Inflammatory macrophage treated with lipopolysaccharide for 4 hours (primary cell): Measurements from ENCODE around the gene ARL14.
A peak's percentile ranks its signal among the peaks of the same experiment; 100 is the strongest.

Source experiments
- DNase-seq: peaks from one replicate; pipeline ENCODE4 v3.0.0-alpha.2; 2020

Gene ARL14

GRCh38 chr3:160676547-160677303 is at the start of gene ARL14:
Gene ARL14 (plus strand): TSS chr3:160677160. CDS start chr3:160677347, 187 bp downstream.
- DNase-seq = no peak

DNA sequence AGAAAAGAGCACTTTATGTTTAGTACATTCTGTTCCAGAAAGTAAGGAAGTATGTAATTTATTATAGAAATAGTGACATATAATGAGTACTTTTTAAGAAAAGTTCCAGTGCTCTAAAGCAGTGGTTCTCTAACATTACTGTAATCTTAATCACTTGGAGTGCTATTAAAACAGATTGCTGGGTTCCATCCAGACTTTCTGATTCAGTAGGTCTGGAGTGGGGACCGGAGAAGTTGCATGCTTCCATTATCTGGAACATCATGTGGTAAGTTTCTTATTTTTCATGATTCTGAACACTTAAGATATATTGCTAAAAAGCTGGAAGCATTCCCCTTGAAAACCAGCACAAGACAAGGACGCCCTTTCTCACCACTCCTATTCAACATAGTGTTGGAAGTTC is 47.5 kb upstream of the ARL14 start:
- DNase-seq = no peak

- no peak for DNase-seq
Measured at GRCh38 chr3:160633361-160634083, 43.4 kb upstream of the ARL14 start.

DNA sequence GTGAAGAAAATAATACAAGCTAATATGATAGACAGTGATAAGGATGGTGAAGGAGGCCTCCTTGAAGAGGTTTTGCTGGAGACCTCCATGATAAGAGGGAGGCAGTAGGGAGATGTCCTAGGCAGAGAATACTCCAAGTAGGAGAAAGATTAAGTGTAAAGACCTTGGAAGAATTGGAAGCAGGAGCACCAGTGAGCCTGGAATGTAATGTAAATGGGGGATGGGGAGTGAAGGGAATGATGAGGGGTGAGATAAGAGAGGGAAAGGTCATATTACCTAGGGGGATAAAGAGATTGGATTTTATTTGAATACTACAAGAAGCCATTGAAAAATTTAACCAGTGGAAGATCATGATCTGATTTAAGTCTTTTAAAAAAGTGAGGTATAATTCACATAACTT is 41.7 kb upstream of the ARL14 start:
- DNase-seq = no peak

GRCh38 chr3:160637086-160637485 is 39.9 kb upstream of the ARL14 start:
- DNase-seq = no peak

- no peak for DNase-seq
Measured at GRCh38 chr3:160638184-160638583, 38.8 kb upstream of the ARL14 start.

- no peak for DNase-seq
Measured at GRCh38 chr3:160641665-160642309, 35.2 kb upstream of the ARL14 start.

DNA sequence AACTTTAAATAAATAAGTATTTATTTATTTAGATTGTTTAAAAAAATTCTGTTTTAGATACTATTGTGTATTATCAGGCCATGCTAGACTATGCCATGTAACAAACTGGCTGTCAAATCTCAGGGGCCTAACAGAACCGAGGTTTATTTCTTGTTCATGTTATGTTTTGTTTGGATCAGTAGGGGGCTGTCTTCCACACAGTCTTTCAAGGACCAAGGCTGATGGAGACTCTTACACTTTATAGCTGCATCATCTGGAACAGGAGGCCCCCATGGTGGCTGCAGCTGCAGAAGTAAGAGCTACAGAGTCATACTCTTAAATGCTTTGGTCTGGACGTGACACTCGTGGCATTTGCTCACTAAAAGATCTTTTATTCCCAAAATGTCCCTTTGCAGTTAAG is 33.0 kb upstream of the ARL14 start:
- DNase-seq = no peak

- no peak for DNase-seq
Measured at GRCh38 chr3:160644491-160644890, 32.5 kb upstream of the ARL14 start.

DNA sequence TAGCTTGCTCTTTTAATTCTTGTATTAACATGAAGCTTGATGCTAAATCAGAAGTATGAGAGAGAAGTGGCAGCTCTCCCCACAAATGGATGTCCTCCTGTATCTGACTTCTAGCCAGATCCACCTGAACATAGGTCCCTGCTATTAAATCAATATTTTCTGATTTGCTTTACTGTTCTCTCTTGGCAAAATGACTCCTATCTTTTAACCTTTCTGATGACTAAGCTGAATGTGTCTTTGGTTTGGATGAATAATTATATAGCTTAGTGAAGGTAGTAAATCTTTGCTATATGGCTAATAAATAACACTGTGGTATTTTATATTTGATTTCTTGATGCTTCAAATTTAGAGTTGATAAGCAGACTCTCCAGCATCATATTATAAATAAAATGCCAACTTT is 28.3 kb upstream of the ARL14 start:
- no peak for DNase-seq

GRCh38 chr3:160649596-160649995 is 27.4 kb upstream of the ARL14 start:
- no peak for DNase-seq

GRCh38 chr3:160653512-160653911 is 23.4 kb upstream of the ARL14 start:
- no peak for DNase-seq

- DNase-seq = no peak
Measured at GRCh38 chr3:160660902-160661301, 16.1 kb upstream of the ARL14 start.

- no peak for DNase-seq
Measured at GRCh38 chr3:160661660-160662059, 15.3 kb upstream of the ARL14 start.

- no peak for DNase-seq
Measured at GRCh38 chr3:160665231-160665630, 11.7 kb upstream of the ARL14 start.

DNA sequence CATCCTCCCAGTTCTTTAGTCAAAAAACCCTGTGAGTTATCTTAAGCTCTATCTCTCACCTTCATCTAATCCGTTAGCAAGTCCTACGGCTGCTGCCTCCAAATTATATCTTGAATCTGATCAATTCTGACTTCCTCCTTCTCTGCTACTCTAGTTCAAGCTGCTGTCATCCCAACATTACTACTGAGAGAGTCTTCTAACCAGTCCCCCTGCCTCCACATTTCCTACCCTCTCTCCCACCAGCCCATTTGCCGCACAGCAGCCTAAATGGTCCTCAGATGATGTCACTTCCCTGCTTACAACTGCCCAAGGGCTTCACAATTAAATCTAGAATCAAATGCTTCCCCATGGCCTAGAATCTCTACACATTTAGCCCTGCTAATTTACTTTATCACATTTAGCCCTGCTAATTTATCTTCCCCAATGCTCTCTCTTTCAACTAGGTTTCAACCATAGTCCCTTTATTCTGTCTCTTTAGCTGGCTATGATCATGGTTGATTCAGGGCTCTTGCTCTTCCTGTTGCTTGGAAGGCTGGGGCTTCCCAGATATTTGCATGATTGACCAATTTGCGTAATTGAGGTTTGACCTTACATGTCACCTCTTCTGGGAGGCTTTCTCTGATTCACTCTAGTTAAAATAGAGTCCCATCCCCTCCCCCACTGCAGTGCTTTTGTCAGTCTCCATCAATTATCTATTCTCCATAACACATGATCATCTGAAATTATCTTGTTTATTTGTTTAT is 11.0 kb upstream of the ARL14 start:
- DNase-seq = peak; percentile 66

GRCh38 chr3:160667452-160667851 is 9.5 kb upstream of the ARL14 start:
- DNase-seq = no peak

DNA sequence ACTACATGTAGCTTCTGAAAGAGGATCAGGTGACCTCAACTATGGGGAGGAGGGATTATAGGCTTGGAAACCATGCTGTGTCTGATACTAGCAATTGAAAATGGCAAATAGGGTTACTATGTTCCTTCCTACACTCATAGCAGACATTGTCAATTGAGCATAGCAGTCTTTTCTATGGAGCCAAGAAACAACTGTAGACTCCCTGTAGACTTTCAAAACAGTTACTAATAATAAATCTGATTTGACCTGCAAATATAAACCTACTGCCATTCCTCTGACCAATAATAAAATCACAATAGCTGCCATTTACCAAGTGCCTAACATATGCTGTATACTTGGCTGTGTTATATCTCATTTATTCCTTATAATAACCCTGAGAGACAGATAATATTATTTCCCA is 8.5 kb upstream of the ARL14 start:
- DNase-seq = no peak

- no peak for DNase-seq
Measured at GRCh38 chr3:160671231-160671630, 5.7 kb upstream of the ARL14 start.

GRCh38 chr3:160671995-160672394 is 5.0 kb upstream of the ARL14 start:
- no peak for DNase-seq

DNA sequence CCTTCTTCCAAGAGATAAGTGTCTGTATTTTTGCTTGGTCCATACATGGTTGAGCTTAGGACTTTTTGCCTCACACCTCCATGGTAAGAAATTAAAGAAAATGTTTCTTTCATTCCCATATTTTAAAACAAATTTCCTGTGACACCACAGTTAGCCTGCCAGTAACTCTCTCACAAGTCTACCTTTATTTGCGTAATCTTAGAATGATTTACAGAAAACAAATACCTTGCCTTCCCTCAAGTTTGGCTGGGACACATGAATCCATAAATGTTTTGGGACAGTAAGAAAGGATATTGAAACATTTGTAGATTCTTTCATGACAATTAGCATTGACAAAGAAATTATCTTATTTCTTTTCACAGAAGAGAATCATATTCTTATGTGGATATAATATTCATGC is 3.8 kb upstream of the ARL14 start:
- DNase-seq = no peak

DNA sequence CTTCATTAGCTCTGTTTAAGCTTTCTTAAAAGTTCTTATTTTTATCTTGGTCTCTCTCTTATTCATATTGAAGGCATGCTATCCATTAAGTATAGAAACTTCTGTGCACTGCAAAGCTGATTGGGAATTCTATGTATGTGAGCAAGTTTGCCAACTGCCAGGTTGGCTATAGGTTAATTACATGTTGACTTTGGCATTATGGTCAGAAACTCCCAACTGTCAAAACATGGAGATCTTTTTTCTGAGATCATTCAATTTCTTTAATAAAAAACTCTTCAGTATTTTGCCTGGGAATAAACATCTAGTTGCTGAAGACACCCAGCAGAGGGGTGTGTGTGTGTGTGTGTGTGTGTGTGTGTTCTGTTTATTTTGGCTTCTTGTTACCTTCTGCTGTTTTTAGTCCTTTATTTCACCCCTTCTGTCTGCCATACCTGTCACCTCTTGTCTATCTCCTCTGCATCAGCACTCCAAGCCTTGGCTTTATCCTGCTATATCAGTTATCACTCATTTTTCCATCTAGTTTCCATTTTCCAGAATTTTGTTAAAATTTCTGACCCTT is 1.3 kb upstream of the ARL14 start:
- no peak for DNase-seq

DNA sequence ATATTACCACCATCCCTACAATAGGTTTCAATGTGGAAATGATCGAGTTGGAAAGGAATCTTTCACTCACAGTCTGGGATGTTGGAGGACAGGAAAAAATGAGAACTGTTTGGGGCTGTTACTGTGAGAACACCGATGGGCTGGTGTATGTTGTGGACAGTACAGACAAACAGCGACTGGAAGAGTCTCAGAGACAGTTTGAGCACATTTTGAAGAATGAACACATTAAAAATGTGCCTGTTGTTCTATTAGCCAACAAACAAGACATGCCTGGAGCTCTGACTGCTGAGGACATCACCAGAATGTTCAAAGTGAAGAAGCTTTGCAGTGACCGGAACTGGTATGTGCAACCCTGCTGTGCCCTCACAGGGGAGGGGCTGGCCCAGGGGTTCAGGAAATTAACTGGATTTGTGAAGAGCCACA is 510 bp downstream of the ARL14 start:
- DNase-seq = no peak
